GM18499 (cell line): ENCODE measurements around the gene DHRS13.

Source experiments
- ATAC-seq: cut with Tn5 transposase; IDR thresholded peaks from one replicate; pipeline ENCODE4 v1.9.1; 2021; ENCODE audit warnings: moderate number of reproducible peaks; ENCODE audit not compliant: insufficient read depth, unreplicated experiment

Gene DHRS13, protein sequence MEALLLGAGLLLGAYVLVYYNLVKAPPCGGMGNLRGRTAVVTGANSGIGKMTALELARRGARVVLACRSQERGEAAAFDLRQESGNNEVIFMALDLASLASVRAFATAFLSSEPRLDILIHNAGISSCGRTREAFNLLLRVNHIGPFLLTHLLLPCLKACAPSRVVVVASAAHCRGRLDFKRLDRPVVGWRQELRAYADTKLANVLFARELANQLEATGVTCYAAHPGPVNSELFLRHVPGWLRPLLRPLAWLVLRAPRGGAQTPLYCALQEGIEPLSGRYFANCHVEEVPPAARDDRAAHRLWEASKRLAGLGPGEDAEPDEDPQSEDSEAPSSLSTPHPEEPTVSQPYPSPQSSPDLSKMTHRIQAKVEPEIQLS

DNA sequence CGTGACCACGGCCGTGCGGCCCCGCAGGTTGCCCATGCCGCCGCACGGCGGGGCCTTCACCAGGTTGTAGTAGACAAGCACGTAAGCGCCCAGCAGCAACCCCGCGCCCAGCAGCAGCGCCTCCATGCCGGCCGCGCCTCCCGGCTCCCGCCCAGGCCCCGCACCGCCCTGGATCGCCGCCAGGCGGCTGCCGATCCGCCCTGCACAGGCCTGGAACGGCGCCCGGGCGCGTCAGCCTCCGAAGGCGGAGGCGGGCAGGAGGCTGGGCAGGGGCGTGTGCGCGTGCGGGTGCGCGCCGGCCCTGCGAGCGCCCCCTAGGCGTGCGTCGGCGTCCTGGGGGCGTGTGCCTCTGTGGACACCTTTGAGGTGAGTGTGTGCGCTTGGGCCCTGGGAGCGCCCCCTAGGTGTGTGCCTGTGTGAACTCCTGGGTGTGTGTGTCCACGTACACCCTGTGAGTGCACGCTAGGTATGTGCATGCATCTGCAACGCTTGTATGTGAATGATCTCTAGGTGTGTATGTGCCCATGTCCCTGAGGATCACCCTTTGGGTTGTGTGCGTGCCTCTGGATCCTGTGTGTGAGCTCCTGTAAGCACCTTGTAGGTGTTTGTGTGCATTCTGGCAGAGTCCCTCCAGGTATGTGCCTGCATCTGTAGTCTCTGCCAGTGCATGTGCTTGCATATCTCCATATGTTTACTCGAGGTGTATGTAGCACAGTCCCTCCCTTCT lies at the start of gene DHRS13:
Gene DHRS13, minus strand, starts transcription at position 261 of the 727 bp plus-strand sequence. Its CDS starts 135 bp downstream, at position 126.
- peak; percentile 74 for ATAC-seq

DNA sequence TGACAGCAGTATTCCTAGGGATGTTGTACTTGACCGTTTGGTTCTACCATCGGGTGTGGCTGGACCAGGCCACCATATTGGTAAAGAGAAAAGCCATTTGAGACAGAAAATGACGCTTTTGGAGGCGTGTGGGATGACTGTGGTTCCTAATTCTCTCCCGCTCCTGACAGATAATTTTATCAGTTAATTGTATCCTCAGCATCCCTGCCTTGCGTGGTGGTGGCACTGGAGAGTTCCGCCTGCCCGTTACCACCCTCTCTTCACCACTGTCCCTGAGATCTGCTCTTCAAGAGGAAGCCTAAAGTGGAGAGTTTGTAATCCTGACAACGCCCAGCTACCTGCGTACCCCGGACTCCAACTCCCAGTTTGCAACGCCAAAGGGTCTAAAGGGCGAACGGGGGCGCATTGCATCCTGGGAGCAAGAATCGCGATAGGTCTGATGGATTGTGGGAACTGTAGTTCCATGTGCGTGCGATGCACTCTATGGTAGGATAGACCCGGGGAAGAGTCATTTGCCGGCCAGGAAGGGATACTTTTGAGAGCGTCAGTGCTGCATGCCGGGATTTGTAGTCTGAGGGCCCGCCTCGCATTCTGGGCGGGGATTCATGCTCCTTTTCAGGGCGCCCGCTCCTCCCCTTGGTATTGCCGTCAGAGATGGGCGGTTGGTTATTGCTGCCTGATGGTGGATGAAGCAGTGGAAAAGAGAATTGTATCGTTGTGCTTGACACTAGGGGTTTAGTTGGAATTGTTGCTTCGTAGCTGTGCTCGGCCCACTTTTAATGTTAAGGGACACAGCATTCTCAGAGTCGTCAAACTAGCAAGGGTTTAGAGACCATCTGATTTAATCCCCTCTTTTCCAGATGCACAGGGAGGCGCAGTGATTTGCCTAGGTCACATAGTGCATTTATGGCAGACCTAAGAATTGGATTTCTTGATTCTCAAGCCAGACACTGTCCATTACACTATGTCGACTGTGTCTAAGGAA lies 49.4 kb upstream of the DHRS13 start:
- ATAC-seq = peak; percentile 38

GRCh38 chr17:28951428-28951990 lies 48.6 kb upstream of the DHRS13 start, which contains the start of gene PHF12:
PHF12 (minus strand) TSS chr17:28951518; CDS start chr17:28950960, 558 bp downstream.
- ATAC-seq = peak; percentile 65

DNA sequence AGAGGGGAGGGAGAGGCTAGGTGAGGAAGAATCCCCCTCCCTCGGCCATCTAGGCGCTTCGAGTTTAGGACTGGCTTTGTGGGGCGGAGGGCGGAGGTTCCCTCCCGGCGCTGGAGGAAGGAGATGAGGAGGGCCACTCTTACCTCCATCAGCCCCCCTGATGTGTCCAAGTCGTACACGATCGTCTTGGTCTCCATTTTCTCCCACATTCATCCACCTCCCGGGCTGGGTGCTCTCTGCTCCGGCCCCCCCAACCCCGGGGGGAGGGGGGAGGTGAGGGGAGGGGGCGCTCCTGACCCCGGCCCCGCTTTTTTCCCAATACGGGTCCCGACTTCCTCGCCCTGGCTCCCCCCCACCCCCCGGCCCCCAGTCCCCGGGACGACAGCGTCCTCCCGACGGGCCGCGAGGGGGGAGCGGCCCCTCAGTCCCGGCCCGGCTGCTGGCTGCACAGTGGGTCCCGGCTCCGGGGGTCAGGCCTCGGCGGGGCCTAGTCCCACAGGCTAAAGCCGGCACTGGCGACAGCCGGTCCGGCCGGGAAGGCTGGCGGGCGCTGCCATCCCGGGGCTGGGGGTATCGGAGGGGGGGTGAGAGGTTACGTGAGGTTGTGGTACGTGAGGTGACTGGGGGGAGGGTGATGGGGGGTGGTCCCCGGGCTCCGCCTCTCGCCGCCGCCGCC lies 48.0 kb upstream of the DHRS13 start:
- ATAC-seq = no peak

- no peak for ATAC-seq
These were observed 47.3 kb upstream of the DHRS13 start for GRCh38 chr17:28950017-28950751.

- ATAC-seq = no peak
These were observed 46.5 kb upstream of the DHRS13 start for GRCh38 chr17:28949185-28950016.

DNA sequence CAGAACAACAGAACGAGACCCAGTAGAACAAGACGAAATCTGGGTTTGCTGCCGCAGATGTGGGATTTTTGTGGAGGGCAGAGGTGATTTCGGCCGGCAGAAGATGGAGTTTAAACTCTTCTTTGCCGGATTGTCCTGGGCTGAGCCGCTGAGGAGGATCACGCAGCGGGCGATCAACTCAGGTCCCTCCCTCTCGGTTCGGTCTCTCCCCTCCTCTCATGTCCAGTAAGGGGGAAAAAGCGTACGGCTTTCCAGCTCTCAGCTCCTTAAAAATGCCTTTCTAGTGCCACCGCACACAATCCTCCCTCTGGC lies 46.0 kb upstream of the DHRS13 start:
- ATAC-seq = no peak

- ATAC-seq = no peak
These were observed 45.5 kb upstream of the DHRS13 start for GRCh38 chr17:28948342-28948741.

DNA sequence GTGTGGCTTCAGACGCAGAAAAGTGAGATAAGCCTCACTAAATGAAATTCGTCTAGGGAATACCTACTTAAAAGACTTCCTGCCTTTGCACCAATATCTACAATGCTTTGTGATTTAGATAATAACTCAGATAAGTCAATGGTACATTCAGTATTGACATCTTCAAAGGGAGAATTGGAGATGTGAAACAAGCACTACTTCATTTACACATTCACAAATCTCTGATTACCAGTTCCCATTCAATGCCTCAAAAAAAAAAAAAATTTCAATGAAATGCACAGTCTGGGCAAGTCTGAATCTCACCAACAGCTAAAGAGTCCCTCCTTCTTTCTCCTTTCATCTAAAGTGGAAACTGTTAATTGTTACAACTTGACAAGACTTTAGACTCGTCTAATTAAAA lies 44.8 kb upstream of the DHRS13 start:
- ATAC-seq = no peak

- ATAC-seq = no peak
These were observed 43.4 kb upstream of the DHRS13 start for GRCh38 chr17:28946239-28946638.

GRCh38 chr17:28944862-28945741 lies 42.2 kb upstream of the DHRS13 start:
- ATAC-seq = no peak

DNA sequence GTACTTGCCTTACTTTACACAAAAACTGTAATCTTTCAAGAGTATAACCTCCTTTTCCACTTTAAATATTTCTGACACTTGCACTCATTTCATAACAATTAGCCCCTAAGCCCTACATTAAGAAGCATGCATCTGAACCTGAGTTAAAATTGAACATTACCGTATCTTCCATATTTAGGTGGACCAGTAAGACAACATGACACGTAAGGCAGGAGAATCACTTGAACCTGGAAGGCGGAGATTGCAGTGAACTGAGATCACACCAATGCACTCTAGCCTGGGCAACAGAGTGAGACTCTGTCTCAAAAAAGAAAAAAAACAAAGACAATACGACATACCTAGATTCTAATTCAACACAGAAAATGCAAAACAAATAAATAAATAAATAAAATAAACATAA lies 41.5 kb upstream of the DHRS13 start:
- ATAC-seq = no peak

- ATAC-seq = no peak
These were observed 40.0 kb upstream of the DHRS13 start for GRCh38 chr17:28942925-28943324.

DNA sequence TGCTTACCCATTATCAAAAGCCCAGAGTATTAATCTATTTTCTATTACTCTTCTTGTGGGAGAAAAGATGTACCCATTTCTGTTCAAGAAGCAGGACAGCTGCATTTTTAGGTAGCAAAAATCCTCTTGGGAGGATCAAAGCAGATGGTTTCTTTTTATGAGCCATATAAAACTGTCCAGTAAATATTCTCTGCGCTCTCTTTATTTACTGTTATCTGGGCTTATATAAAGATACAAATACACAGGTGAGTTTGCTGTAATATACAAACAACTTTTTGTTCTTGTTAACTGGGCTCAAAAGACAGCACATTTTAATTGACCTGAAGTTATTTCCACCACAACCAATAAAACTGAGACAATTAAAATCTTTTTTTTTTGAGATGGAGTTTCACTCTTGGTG lies 38.4 kb upstream of the DHRS13 start:
- ATAC-seq = no peak

- ATAC-seq = no peak
These were observed 37.8 kb upstream of the DHRS13 start for GRCh38 chr17:28940675-28941074.

- ATAC-seq = no peak
These were observed 37.3 kb upstream of the DHRS13 start for GRCh38 chr17:28940142-28940541.

DNA sequence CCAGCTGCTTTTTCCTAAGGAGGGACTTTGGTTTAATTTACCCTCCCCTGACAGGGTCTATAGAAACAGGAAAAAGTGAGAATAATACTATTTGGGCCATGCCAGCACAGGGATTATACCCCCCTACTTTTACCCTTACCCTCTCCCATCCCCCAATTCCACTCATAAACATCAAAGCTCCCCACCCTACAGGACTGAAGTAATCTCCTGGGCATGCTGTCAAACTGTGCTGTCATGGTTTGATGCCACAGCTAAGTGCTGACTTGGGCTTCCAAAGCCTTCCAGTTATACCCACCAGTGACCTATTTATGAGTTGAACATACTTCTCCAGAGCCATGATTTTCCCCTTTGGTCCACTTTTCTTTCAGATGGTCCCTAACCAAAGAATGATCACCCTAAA lies 35.7 kb upstream of the DHRS13 start:
- ATAC-seq = no peak
